Transverse colon (tissue), 4 donors: ENCODE data around the gene GPR158. TPM values are rescaled to one million over a fixed set of nuclear protein-coding genes. Genes with fewer than 3 reads are reported as not detected.

ENCODE experiments used
- DNase-seq: peaks from one replicate; pipeline ENCODE4 v3.0.0-alpha.2; 2019
- H3K27ac ChIP-seq, 4 donors: fragments of 200-600 bp; sonication (generic); 2 replicates each; pipeline ENCODE4 v1.5.1; 2016 to 2018; ENCODE audit warnings: inconsistent platforms in 4 of 4
- H3K27me3 ChIP-seq: fragments of 200-600 bp; sonication (generic); 2 replicates; pipeline ENCODE4 v1.5.1; 2017; ENCODE audit warnings: inconsistent platforms
- H3K36me3 ChIP-seq, 4 donors: fragments of 200-600 bp; sonication (generic); 2 replicates each; pipeline ENCODE4 v1.5.1; 2017 to 2019; ENCODE audit warnings: inconsistent platforms in 4 of 4
- H3K4me1 ChIP-seq, 4 donors: fragments of 200-600 bp; sonication (generic); 2 replicates each; pipeline ENCODE4 v1.5.1; 2017 to 2020; ENCODE audit warnings: inconsistent platforms in 4 of 4
- H3K4me3 ChIP-seq, 4 donors: fragments of 200-600 bp; sonication (generic); 1 replicate in 1 of 4; 2 replicates in 3 of 4; pipeline versions ENCODE4 v1.5.1 to v1.6.1; 2017 to 2019; ENCODE audit warnings: inconsistent platforms in 4 of 4
- H3K9me3 ChIP-seq, 2 donors: fragments of 200-600 bp; sonication (generic); 2 replicates each; pipeline ENCODE4 v1.5.1; 2017 to 2019; ENCODE audit warnings: inconsistent platforms in 2 of 2
- CTCF ChIP-seq, 5 experiments: fragments of 200-600 bp in 3 of 5; fragments of 450-650 bp in 2 of 5; sonication (generic) in 3 of 5; IDR thresholded peaks; 1 replicate in 2 of 5; 2 replicates in 3 of 5; pipeline ENCODE4 v1.5.1; 2016 to 2017; ENCODE audit warnings: antibody characterized with exemption in 5 of 5, inconsistent platforms in 3 of 5, mild to moderate bottlenecking in 2 of 5, moderate library complexity in 1 of 5
- EP300 ChIP-seq: sonication (generic); formaldehyde crosslinking; IDR thresholded peaks from one replicate; pipeline ENCODE4 v1.6.1; 2017; ENCODE audit warnings: antibody characterized with exemption, low read depth
- POLR2A ChIP-seq: fragments of 450-650 bp; IDR thresholded peaks from one replicate; pipeline ENCODE4 v1.6.1; 2016; ENCODE audit warnings: antibody characterized with exemption, mild to moderate bottlenecking, moderate library complexity
- POLR2AphosphoS5 ChIP-seq, 3 donors: sonication (generic); formaldehyde crosslinking; IDR thresholded peaks; one replicate each; pipeline ENCODE4 v1.6.1; 2016; ENCODE audit warnings: antibody characterized with exemption in 3 of 3
- WGBS, 2 donors: methylation state at CpG; one replicate each; pipeline ENCODE4 v1.1.5; 2018; ENCODE audit warnings: low coverage in 1 of 2; 5-methylcytosine and 5-hydroxymethylcytosine counted together
- in situ Hi-C, 4 donors: fragments of 200-750 bp; cut with MboI; loops; one replicate each; pipeline versions ENCODE4 v1.15.0 to v1.15.1; 2017; ENCODE audit warnings: low sequenced_read_pairs in 3 of 4, low pct_ligation_motif_present in 1 of 4, low pct_unique_long_range_greater_than_20kb in 1 of 4
- intact Hi-C: fragments of 100-400 bp; cut with DNase I; formaldehyde crosslinking; loops from one replicate; pipeline ENCODE4 v1.15.1; 2023; ENCODE audit warnings: low total_unique reads
- total RNA-seq, 4 donors: library from RNA; depleted of rRNA; stranded (reverse); fragments of >200 nt; gene quantifications; one replicate each; pipeline ENCODE4 v1.1.0, GENCODE V29; 2016

The GPR158 gene
- total RNA-seq, 4 donors from 2014 or later = 0.16 to 0.27 TPM; not detected in 2

- no peaks in the 10 kb centered on the region for H3K27me3 ChIP-seq
- H3K9me3 ChIP-seq = peaks cover 0 to 5% of the 10 kb centered on the region in 2 donors
- in situ Hi-C loops = no loop called here
- no peaks in the 10 kb centered on the region for H3K36me3 ChIP-seq
- H3K4me1 ChIP-seq = no peaks in the 10 kb centered on the region
- intact Hi-C loops = no loop called here
- no peak overlapping the region for H3K4me3 ChIP-seq
- no peak overlapping the region for H3K27ac ChIP-seq
- 73 to 78% methylated on average over 2 of the region's 2 CpGs for WGBS, 2 donors
- TF ChIP-seq POLR2AphosphoS5 (IDR thresholded peaks at IDR 0.05) = no peak
- no peak for TF ChIP-seq POLR2A
- no peak for TF ChIP-seq CTCF (IDR thresholded peaks at IDR 0.05)
- no peak for DNase-seq
Measured at GRCh38 chr10:25285809-25286208, 111.0 kb downstream of the GPR158 start.

GRCh38 chr10:25288181-25288580, 113.4 kb downstream of the GPR158 start:
- WGBS, 2 donors = 71 to 73% methylated on average over 1 of the region's 1 CpG
- no peaks in the 10 kb centered on the region for H3K4me1 ChIP-seq
- DNase-seq = no peak
- intact Hi-C loops (no loop called here), in situ Hi-C loops (no loop called here)
- H3K27ac ChIP-seq = no peak overlapping the region
- H3K27me3 ChIP-seq = no peaks in the 10 kb centered on the region
- TF ChIP-seq POLR2A (no peak), EP300 (no peak)
- no peak overlapping the region for H3K4me3 ChIP-seq
- no peaks in the 10 kb centered on the region for H3K36me3 ChIP-seq
- H3K9me3 ChIP-seq = peaks cover 0 to 5% of the 10 kb centered on the region in 2 donors

DNA sequence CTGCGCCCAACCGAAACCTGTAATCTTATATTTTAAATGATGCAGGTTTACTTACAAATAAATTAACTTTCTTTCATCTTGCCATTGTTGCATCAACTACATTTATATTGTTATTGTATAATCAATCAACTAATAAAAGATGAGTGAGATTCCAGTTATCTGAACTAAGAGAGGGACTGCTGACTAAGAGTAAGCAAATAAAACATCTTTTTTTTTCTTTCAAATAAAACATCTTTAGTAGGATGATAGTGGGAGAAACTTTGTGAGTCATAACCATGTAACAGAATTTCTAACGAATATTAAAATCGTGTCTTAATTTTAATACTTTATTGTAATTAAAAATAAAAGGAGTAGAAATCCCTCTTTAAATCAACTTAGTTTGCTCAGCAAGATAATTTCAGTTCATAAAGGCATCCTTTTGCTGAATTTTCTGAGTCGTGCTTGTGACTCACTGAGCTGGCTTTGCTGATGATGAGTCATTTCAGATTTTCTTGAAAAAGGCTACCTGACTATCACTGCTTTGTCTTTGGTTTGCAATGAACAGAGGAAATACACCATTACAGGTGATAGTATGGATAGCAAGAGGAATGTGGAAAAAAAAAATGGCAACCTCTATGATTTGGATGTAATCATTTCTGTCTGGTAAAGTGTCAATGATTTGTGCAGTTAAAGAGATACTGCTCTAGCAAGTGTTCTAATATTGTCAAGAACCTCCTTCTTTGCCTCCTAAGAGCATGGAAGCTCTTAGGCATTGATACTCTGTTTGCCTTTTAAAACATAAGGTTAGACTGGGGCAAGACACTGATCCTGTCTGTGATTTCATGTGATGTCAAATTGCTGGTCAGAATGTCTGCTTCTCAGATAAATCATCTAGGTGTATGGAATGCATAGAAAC, 119.5 kb downstream of the GPR158 start:
- TF ChIP-seq CTCF (IDR thresholded peaks at IDR 0.05) (no peak), POLR2A (no peak), POLR2AphosphoS5 (IDR thresholded peaks at IDR 0.05) (no peak)

GRCh38 chr10:25296324-25296723, 121.5 kb downstream of the GPR158 start:
- no peak for DNase-seq
- in situ Hi-C loops = no loop called here
- Histone ChIP-seq H3K9me3 (no peaks in the 10 kb centered on the region), H3K27me3 (no peaks in the 10 kb centered on the region), H3K36me3 (no peaks in the 10 kb centered on the region), H3K4me1 (no peaks in the 10 kb centered on the region), H3K4me3 (no peak overlapping the region), H3K27ac (no peak overlapping the region)
- WGBS, 2 donors = 67 to 83% methylated on average over 1 of the region's 1 CpG
- TF ChIP-seq POLR2AphosphoS5 (IDR thresholded peaks at IDR 0.05) = no peak
- TF ChIP-seq EP300 = no peak
- TF ChIP-seq POLR2A = no peak
- no peak for TF ChIP-seq CTCF (IDR thresholded peaks at IDR 0.05)
- intact Hi-C loops = no loop called here

More for the DNA sequence above, 119.5 kb downstream of the GPR158 start:
- intact Hi-C loops = no loop called here
- Histone ChIP-seq H3K4me3 (no peak overlapping the region), H3K27ac (no peak overlapping the region), H3K9me3 (no peaks in the 10 kb centered on the region), H3K4me1 (no peaks in the 10 kb centered on the region), H3K36me3 (no peaks in the 10 kb centered on the region), H3K27me3 (no peaks in the 10 kb centered on the region)
- 81 to 82% methylated on average over 5 of the region's 5 CpGs for WGBS, 2 donors
- DNase-seq = no peak
- in situ Hi-C loops = no loop called here
